Fibroblast of the aortic adventitia (primary cell): ENCODE results near the gene PEA15. TPM values are rescaled to one million over a fixed set of nuclear protein-coding genes. Genes with fewer than 3 reads are reported as not detected.

Source experiments
- DNase-seq: peaks from one replicate; pipeline ENCODE4 v3.0.0-alpha.2; 2010; ENCODE audit warnings: low read depth
- H3K4me3 ChIP-seq: 2 replicates; pipeline ENCODE4 v1.5.1; 2011; ENCODE audit warnings: low read depth, mild to moderate bottlenecking, control low read depth, low read length, moderate library complexity
- CTCF ChIP-seq: IDR thresholded peaks from 2 replicates; pipeline ENCODE4 v1.5.1; 2011; ENCODE audit warnings: mild to moderate bottlenecking, low read length, control low read depth, inconsistent platforms; ENCODE audit not compliant: insufficient read depth
- total RNA-seq: library from RNA; depleted of rRNA; stranded (reverse); fragments of >200 nt; gene quantifications from 2 replicates; pipeline ENCODE4 v1.2.3, GENCODE V29; 2012; ENCODE audit warnings: low replicate concordance

The PEA15 gene
- total RNA-seq, 1 donor: 224 TPM

- no peak for TF ChIP-seq CTCF
- no peak overlapping the region for H3K4me3 ChIP-seq
- no peak for DNase-seq
Observed at GRCh38 chr1:160188341-160188740, 16.8 kb upstream of the PEA15 start.

GRCh38 chr1:160189649-160190625 is 15.2 kb upstream of the PEA15 start, which contains the start of gene CASQ1:
CASQ1 (plus strand) TSS chr1:160190575; CDS start chr1:160190752, 177 bp downstream.
- DNase-seq: peak; percentile 50
- no peak for TF ChIP-seq CTCF
- no peak within 1 kb of the TSS for H3K4me3 ChIP-seq

- no peak for DNase-seq
- H3K4me3 ChIP-seq: no peak overlapping the region
- no peak for TF ChIP-seq CTCF
Observed at GRCh38 chr1:160191756-160192155, 13.4 kb upstream of the PEA15 start.

GRCh38 chr1:160192234-160192633 is 12.9 kb upstream of the PEA15 start:
- no peak for TF ChIP-seq CTCF
- no peak for DNase-seq
- H3K4me3 ChIP-seq: no peak overlapping the region

- TF ChIP-seq CTCF: peak; percentile 97
- peak; percentile 87 for DNase-seq
- H3K4me3 ChIP-seq: no peak overlapping the region
Observed at GRCh38 chr1:160193091-160193819, 11.9 kb upstream of the PEA15 start.

- H3K4me3 ChIP-seq: no peak overlapping the region
- no peak for DNase-seq
- no peak for TF ChIP-seq CTCF
Observed at GRCh38 chr1:160193832-160194736, 11.1 kb upstream of the PEA15 start.
